ENCODE measurements around the gene KCTD16.
A peak's percentile ranks its signal among the peaks of the same experiment; 100 is the strongest.

KCTD16 gene

GRCh38 chr5:144167998-144168397, 2.7 kb upstream of the KCTD16 start:
- FAIRE-seq = no peak

GRCh38 chr5:144169904-144170275, 783 bp upstream of the KCTD16 start:
- no peak for FAIRE-seq

GRCh38 chr5:144173766-144174165, 3.1 kb downstream of the KCTD16 start:
- FAIRE-seq = no peak

DNA sequence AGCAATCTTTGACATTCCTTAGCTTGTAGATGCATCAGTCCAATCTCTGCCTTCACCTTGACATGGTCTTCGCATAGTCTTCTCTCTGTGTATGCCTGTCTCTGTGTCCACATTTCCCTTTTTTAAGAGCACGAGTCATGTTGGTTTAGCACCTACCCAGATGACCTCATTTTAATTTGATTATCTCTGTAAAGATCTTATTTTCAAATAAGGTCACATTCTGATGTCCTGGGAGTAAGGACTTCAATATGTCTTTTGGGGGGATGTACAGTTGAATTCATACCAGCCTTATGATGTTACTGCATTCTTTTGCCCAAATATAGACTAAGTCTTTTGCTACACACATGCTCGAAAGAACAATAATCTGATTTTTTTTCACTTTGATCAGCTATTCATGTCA, 6.9 kb downstream of the KCTD16 start:
- FAIRE-seq = no peak

DNA sequence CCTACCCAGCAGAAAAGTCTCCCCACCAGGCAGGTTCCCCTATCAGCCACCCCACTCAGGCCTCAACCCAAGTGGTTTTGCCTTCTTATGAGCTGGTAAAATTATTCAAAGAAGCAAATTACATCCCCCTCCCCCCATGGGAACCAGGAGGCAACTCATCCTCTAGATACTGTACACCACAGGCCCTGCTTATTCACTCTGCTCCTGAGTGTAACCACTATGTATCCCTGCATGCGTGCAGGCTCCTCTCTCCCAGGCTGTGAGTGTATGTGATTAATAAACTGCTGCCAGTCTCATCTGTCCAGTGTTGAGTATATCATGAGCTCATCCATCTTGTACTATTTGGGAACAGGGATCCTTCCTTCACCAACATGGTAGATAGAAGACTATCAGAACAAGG, 8.6 kb downstream of the KCTD16 start:
- FAIRE-seq = no peak

DNA sequence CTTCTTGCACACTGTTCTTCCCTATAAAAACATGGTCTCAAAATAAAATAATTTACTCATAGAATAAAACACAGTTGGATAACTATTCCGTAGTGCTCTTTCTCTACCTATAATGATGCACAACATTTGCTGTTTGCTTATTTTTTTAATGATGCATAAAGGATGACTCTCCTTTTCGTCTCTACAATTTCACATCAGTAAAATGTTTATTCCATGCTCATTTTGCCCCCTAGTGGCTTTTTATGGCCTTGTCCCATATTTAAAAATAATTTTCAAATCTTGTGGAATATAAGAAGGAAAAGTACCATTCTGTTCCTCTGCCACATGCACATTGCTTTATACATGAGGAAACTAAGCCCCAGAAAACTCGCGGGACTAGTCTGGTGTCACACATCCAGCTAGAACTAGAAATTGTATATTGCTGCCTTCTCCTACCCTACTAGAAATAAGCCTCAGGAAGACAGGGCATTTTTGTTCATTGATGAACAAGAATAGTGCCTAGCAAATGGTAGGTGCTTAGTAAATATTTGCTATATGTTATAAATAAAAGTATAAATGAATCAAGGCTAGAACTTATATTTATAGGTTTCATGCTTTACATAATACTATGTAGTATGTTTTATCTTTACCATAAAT, 12.7 kb downstream of the KCTD16 start:
- FAIRE-seq = peak; percentile 98

GRCh38 chr5:144187699-144188294, 17.1 kb downstream of the KCTD16 start:
- peak; percentile 96 for FAIRE-seq

- FAIRE-seq = no peak
Observed at GRCh38 chr5:144189800-144190429, 19.2 kb downstream of the KCTD16 start.

- FAIRE-seq = no peak
Observed at GRCh38 chr5:144191531-144191930, 20.9 kb downstream of the KCTD16 start.

DNA sequence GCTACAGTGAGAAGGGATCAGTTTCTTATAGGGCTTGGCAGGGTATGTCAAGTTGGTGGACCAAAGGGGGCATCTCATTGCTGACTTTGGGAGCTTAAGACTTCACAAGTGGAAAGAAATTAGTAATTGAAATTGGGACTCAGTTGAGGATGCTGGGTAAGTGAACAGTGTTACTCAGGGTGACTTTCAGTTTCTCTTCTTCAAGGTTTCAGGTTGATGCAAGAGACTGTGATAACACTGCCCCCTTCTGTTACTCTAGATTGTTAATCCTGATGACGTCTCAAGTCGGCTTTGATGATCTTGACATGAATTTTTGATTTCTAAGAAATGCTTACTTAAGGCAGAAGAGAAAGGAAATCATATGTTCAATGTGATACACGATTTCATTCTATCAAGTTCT, 21.3 kb downstream of the KCTD16 start:
- FAIRE-seq = peak; percentile 95

GRCh38 chr5:144192661-144193060, 22.0 kb downstream of the KCTD16 start:
- FAIRE-seq = no peak

- no peak for FAIRE-seq
Observed at GRCh38 chr5:144194144-144194543, 23.5 kb downstream of the KCTD16 start.

DNA sequence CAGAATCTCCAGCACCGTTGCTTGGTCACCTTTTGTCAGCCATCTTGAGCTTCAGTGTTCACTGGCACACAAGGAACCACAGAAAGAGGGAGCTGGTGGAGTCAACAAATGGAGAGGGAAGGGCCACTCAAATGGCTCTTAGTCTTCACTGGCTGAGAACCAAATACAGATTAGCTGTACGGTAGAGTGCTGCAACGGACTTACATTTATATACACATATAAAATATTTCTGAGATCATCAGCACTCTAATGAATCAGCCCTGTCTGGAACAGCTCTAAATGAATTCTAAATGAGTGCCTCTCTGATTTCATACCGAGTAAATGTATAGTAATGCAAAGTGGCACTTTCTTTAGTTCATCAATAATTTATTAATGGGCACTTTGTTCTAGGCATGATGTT, 24.8 kb downstream of the KCTD16 start:
- no peak for FAIRE-seq

- no peak for FAIRE-seq
Observed at GRCh38 chr5:144196612-144197011, 25.9 kb downstream of the KCTD16 start.

- FAIRE-seq = no peak
Observed at GRCh38 chr5:144198386-144198785, 27.7 kb downstream of the KCTD16 start.

DNA sequence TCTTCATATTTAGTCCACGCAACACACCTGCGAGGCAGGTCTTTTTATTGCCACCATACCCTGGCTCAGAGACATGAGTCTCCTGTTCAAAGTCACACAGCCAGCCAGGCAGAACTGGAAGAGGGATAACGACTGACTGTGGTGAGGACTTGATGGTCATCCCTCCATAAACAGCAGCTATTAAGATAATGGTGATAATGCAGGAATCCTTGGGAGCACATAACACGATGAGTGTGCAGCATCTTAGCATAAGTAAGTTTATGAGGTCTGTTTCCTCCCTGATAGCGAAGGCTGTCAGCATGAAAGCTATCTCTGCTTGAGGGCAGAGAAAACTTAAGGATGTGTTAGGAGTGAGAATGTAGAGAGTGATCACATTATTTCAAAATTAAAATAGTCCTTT, 30.9 kb downstream of the KCTD16 start:
- no peak for FAIRE-seq

DNA sequence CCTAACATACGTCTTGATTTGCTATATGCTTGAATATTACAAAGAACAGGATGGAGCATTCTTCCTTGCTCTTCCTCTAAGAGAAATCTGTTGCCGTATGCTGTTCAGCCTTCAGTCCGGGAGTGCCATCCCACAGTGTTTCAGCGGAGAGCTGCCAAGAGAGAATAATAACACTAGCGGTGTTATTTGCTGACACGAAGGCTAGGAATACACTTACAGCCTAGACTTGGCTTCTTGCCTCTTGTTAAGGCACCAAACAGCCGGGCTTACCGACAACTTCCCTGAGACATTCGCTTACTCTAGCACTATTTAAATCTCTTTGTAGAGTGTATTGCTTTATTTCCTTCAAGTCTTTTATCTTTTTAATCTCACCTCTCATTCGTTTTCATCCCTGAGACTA, 31.4 kb downstream of the KCTD16 start:
- no peak for FAIRE-seq

DNA sequence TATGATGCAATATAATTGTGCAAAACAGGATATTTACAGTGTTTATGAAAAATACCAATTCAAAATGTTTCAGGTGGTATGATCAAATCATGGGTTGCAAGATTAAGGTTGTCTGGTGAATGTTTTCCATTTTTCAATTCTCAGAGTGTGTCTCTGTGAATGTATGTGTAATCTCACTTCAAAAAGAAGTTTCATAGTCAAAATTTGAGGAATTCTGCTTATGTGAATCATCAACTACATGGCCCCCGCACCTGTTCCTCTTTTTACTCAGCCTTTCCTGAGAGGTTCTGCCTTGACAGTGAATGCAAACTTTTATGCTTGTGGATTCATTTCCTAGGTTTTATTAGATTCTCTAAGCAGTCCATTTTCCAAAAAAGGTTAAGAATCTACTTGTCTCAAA, 32.1 kb downstream of the KCTD16 start:
- no peak for FAIRE-seq

DNA sequence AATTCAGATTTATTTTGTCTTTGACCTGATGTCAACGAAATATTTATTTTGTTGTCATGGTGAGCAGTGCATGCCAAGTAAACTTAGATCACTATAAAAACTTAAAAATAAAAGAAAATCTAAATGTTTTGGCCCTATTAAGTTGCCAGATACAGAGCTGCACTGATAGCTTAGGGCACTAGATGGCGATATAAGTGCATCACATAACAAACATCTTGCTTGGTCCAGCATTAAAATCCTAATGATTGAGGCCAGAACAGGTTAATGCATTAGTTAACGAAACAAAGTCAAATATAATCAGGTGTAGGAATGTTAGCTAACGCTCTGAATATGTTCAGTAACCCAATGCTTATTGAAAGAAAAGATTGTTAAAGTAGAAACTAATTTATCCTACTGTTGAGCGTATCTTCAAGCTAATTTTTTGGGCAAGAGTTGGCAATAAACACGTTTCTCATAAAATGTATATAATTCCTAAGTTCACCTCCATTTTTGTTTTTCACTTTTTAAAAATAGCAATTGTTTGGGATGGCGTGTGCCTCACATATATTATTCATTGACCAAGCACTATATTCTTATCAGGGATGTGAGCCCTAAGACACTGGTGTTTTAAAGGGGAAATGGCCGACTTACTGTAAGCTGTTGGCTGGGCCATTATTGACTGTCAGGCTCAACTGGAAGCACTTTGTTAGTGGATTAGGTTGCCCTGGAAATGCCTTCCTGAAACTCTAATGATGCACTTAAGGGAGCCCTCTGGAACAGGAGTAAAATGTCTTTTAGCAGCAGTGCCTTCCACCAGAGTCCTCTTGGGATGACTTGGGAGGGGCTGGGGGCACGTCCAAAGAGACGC, 33.3 kb downstream of the KCTD16 start:
- FAIRE-seq = peak; percentile 98

DNA sequence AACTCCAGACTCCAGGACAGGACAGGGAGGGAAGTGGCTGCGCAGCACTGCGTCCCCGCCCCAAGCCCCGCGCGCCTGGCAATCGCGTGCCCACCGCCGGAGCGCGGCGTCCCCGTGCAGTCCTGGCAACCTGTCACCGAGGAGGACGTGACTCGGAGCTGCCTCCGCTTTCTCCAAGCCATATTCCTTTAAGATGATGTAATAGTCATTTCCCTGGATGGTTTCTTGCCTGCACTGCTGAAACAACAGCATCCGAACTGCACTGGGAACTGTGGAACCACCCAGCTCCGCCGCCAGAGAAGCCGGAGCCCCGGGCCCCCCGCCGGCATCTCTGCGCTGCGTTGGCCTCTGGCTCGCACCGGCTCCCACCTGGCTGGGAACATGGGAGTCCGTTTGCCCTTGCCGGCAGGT, 34.5 kb downstream of the KCTD16 start:
- FAIRE-seq = no peak

DNA sequence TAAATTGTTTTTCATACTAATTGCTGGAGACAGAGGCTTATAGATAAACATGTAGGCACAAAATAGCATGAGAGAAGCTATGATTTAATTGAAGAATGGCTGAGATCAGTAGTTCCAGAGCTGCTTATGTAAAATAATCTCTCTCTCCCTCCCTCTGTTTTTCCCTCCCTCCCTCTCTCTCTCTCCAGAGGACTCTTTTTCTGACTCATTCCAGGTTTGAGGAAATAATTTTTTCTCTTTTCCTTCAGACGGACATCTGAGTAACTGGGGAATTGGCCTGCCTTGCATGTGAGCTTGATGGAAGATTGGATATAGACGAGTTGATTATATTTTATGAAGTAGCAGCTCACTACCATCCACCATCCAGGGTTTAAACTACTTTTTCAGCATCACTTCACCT, 35.5 kb downstream of the KCTD16 start:
- peak; percentile 53 for FAIRE-seq

DNA sequence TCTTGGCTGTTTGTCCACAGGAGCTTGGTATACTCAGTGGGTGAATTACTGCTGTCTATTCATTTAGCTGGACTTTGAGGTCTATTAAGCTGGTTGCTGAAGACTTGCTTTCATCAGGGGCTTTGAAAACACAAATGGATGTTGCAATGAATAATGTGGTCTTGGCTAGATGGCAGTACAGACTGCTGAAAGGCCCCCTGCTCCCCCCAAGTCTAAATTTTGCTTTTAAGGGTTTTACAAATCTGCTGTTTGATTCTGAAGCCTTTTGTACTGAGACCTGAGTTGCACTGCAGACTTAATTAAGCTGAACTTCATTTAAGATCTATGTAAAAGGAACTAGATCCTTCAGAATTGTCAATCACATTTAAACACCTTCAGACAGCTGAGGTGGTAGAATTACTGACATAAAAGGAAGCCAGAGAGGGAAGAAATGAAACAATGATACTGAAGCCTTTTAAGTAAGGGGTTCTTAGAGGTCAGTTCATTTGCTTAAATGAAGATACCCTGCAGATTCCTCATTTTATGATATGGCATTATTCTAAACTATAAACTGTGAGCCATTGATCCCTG, 37.3 kb downstream of the KCTD16 start:
- no peak for FAIRE-seq

- no peak for FAIRE-seq
Observed at GRCh38 chr5:144209361-144209760, 38.7 kb downstream of the KCTD16 start.

All from islet of Langerhans (tissue), 1 donor.